ENCODE results near the gene TMA7B.

Gene TMA7B

GRCh38 chr22:39926753-39927152 is 33.4 kb upstream of the TMA7B start:
- TF ChIP-seq CTCF (conservative IDR thresholded peaks at IDR 0.05) (no peak), ZFX (IDR thresholded peaks at IDR 0.05) (no peak)
- H3K27ac ChIP-seq, result no peak overlapping the region

- TF ChIP-seq ZFX (IDR thresholded peaks at IDR 0.05), result no peak
- TF ChIP-seq CTCF (conservative IDR thresholded peaks at IDR 0.05), result no peak; the same call in 1 of the 2 replicates
- H3K27ac ChIP-seq, result no peak overlapping the region
Observed at GRCh38 chr22:39927544-39927943, 32.7 kb upstream of the TMA7B start.

GRCh38 chr22:39928536-39929520 is 31.4 kb upstream of the TMA7B start:
- TF ChIP-seq CTCF (conservative IDR thresholded peaks at IDR 0.05) (no peak), ZFX (IDR thresholded peaks at IDR 0.05) (no peak)
- H3K27ac ChIP-seq, result no peak overlapping the region

GRCh38 chr22:39931251-39931650 is 28.9 kb upstream of the TMA7B start:
- no peak overlapping the region for H3K27ac ChIP-seq
- TF ChIP-seq ZFX (IDR thresholded peaks at IDR 0.05) (no peak), CTCF (conservative IDR thresholded peaks at IDR 0.05) (no peak)

GRCh38 chr22:39932166-39932565 is 28.0 kb upstream of the TMA7B start:
- TF ChIP-seq CTCF (conservative IDR thresholded peaks at IDR 0.05), result no peak
- no peak for TF ChIP-seq ZFX (IDR thresholded peaks at IDR 0.05)
- no peak overlapping the region for H3K27ac ChIP-seq

- no peak overlapping the region for H3K27ac ChIP-seq
- TF ChIP-seq ZFX (IDR thresholded peaks at IDR 0.05) (no peak), CTCF (conservative IDR thresholded peaks at IDR 0.05) (peak; percentile 83)
Observed at GRCh38 chr22:39932918-39933649, 27.1 kb upstream of the TMA7B start.

- H3K27ac ChIP-seq, result no peak overlapping the region
- TF ChIP-seq CTCF (conservative IDR thresholded peaks at IDR 0.05), result no peak
- no peak for TF ChIP-seq ZFX (IDR thresholded peaks at IDR 0.05)
Observed at GRCh38 chr22:39933741-39934140, 26.5 kb upstream of the TMA7B start.
